ENCODE data around the gene CHRNA4. TPM values are rescaled to one million over a fixed set of nuclear protein-coding genes. Genes with fewer than 3 reads are reported as not detected.

The CHRNA4 gene
- total RNA-seq, 2 experiments from 2014 or later = not detected

- Histone ChIP-seq H3K4me1 (ENCODE audit: insufficient read depth, low read length) (no peaks in the 10 kb centered on the region), H3K36me3 (ENCODE audit: insufficient read depth, low read length) (no peaks in the 10 kb centered on the region), H3K27ac (ENCODE audit: low read depth in 1 of 2, low read length in 2 of 2) (no peak overlapping the region), H3K27me3 (ENCODE audit: control insufficient read depth in 1 of 2, insufficient read depth in 2 of 2, low read length in 2 of 2) (peaks cover 4 to 5% of the 10 kb centered on the region in 2 experiments), H3K4me3 (ENCODE audit: low read length) (no peak overlapping the region), H3K9me3 (ENCODE audit: control insufficient read depth in 1 of 2, insufficient read depth in 1 of 2, low read length in 2 of 2) (peaks cover 0 to 5% of the 10 kb centered on the region in 2 experiments)
- Mint-ChIP-seq H3K36me3 (ENCODE audit: low read depth) (no peaks in the 10 kb centered on the region), H3K27me3 (peaks cover 12% of the 10 kb centered on the region), H3K4me3 (no peak overlapping the region), H3K27ac (no peak overlapping the region), H3K9me3 (no peaks in the 10 kb centered on the region), H3K4me1 (ENCODE audit: low read depth) (no peaks in the 10 kb centered on the region)
- ChIA-PET CTCF (no interaction called here), POLR2A (no interaction called here)
- ATAC-seq (ENCODE audit: poor library complexity) = no peak
- no peak for TF ChIP-seq CTCF (IDR thresholded peaks at IDR 0.05)
- no peak for DNase-seq
- intact Hi-C loops (cut with DNase I, micrococcal nuclease) = no loop called here
These were observed 7.9 kb upstream of the CHRNA4 start for GRCh38 chr20:63369024-63369530.

DNA sequence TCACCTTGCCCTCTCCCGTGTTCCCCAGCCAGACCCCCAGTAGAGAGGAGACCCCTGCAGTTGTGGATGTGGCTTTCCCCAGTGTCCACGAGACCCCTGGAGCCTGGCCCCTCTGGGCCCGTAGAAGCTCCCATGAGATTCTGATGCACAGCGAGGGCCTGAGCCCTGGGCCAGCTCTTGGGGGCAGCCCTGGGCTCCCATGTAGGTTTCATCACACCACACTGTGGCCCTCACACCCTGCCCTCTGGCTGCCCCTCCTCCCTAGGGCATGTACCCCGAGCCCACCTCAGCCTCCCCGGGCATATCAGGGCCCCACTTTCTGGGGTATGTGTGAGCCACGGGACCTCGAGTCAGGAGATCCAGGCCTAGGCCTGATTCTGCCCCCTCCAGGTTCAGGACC, 7.0 kb upstream of the CHRNA4 start:
- Histone ChIP-seq H3K36me3 (ENCODE audit: insufficient read depth, low read length) (no peaks in the 10 kb centered on the region), H3K4me3 (ENCODE audit: low read length) (no peak overlapping the region), H3K27me3 (ENCODE audit: control insufficient read depth in 1 of 2, insufficient read depth in 2 of 2, low read length in 2 of 2) (peaks cover 6 to 7% of the 10 kb centered on the region in 2 experiments), H3K9me3 (ENCODE audit: control insufficient read depth in 1 of 2, insufficient read depth in 1 of 2, low read length in 2 of 2) (peaks cover 0 to 5% of the 10 kb centered on the region in 2 experiments), H3K27ac (ENCODE audit: low read depth in 1 of 2, low read length in 2 of 2) (no peak overlapping the region), H3K4me1 (ENCODE audit: insufficient read depth, low read length) (no peaks in the 10 kb centered on the region)
- ChIA-PET POLR2A (no interaction called here), CTCF (no interaction called here)
- Mint-ChIP-seq H3K9me3 (no peaks in the 10 kb centered on the region), H3K27me3 (peaks cover 13% of the 10 kb centered on the region), H3K4me1 (ENCODE audit: low read depth) (no peaks in the 10 kb centered on the region), H3K4me3 (no peak overlapping the region), H3K27ac (no peak overlapping the region), H3K36me3 (ENCODE audit: low read depth) (no peaks in the 10 kb centered on the region)
- TF ChIP-seq CTCF (IDR thresholded peaks at IDR 0.05) = no peak
- no peak for ATAC-seq (ENCODE audit: poor library complexity)
- intact Hi-C loops (cut with DNase I, micrococcal nuclease) = no loop called here
- no peak for DNase-seq

DNA sequence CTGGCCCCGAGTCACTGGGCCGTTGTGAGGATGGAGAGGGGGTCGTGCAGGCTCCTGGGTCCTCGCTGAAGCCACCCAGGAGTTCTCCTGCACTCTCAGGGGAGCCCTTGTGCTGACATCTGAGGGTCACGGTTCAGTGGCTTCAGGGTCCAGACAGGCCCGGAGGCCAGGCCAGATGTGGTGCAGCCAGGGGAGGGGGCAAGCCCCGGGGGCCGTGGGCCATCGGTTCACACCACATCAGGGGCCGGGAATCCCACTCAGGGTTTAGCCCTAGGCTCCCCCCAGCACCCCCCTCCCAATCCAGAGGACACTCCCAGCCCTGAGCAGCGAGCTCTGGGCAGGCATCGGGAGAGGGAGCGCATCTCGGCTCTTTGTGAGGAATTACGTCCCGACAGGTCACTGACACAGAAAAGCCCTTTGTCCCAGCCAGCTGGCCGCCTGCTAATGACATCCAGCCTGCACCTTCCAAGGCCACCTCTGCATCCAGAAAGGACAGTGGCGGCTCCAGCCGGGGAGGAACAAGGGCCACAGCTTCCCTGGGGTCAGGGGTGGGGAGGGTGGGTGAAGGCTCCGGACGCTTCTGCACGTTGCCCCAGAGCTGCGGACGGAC, 6.4 kb upstream of the CHRNA4 start:
- CTCF ChIA-PET = no interaction called here
- Histone ChIP-seq H3K4me3 (ENCODE audit: low read length) (no peak overlapping the region), H3K36me3 (ENCODE audit: insufficient read depth, low read length) (no peaks in the 10 kb centered on the region), H3K4me1 (ENCODE audit: insufficient read depth, low read length) (no peaks in the 10 kb centered on the region), H3K9me3 (ENCODE audit: control insufficient read depth in 1 of 2, insufficient read depth in 1 of 2, low read length in 2 of 2) (peaks cover 0 to 5% of the 10 kb centered on the region in 2 experiments), H3K27ac (ENCODE audit: low read depth in 1 of 2, low read length in 2 of 2) (no peak overlapping the region), H3K27me3 (ENCODE audit: control insufficient read depth in 1 of 2, insufficient read depth in 2 of 2, low read length in 2 of 2) (peaks cover 12 to 13% of the 10 kb centered on the region in 2 experiments)
- POLR2A ChIA-PET = no interaction called here
- DNase-seq = no peak
- no peaks in the 10 kb centered on the region for H3K4me1 Mint-ChIP-seq (ENCODE audit: low read depth)
- intact Hi-C loops (cut with DNase I, micrococcal nuclease) = no loop called here
- peaks cover 15% of the 10 kb centered on the region for H3K27me3 Mint-ChIP-seq
- TF ChIP-seq CTCF (IDR thresholded peaks at IDR 0.05) = no peak
- no peak overlapping the region for H3K27ac Mint-ChIP-seq
- ATAC-seq (ENCODE audit: poor library complexity) = no peak
- no peaks in the 10 kb centered on the region for H3K36me3 Mint-ChIP-seq (ENCODE audit: low read depth)
- H3K9me3 Mint-ChIP-seq = no peaks in the 10 kb centered on the region
- no peak overlapping the region for H3K4me3 Mint-ChIP-seq
